Left cardiac atrium (tissue), 4 donors: ENCODE measurements around the gene MVB12A. TPM values are rescaled to one million over a fixed set of nuclear protein-coding genes. Genes with fewer than 3 reads are reported as not detected.

Experiments
- ATAC-seq, 2 donors: fragments of 200-7000 bp; cut with Tn5 transposase; one replicate each; pipeline ENCODE4 v1.9.1; 2020; ENCODE audit warnings: mild to moderate bottlenecking in 2 of 2, moderate library complexity in 2 of 2
- DNase-seq: peaks from one replicate; pipeline ENCODE4 v3.0.0-alpha.2; 2020
- intact Hi-C, 2 donors: fragments of 100-400 bp; cut with DNase I; formaldehyde crosslinking; loops; one replicate each; pipeline versions ENCODE4 v1.14.1 to v1.15.1; 2022 to 2023
- total RNA-seq, 2 donors: library from RNA; stranded (reverse); fragmentation: NEBNext Ultra II Directional; extraction: Animal tissue kit (Norgen Biotek cat#: 25700); gene quantifications; one replicate each; pipeline ENCODE4 v1.2.1, GENCODE V29; 2021
- donor health status: DM: no; HTN: yes; CAD: no.
- donor health status: DM: no; HTN: yes; CAD: no; lungs with severe emphysema.
- donor health status: DM: yes; HTN: yes; CAD: no.
- donor health status: Dilated cardiomyopathy.

MVB12A gene
- total RNA-seq, 2 donors from 2014 or later: 22.6 to 24.8 TPM

GRCh38 chr19:17402982-17403855 is 16.6 kb upstream of the MVB12A start:
- intact Hi-C loops: no loop called here
- ATAC-seq (peak; percentile 17 to 35), DNase-seq (peak; percentile 38)

GRCh38 chr19:17404015-17404414 is 15.8 kb upstream of the MVB12A start:
- DNase-seq (no peak), ATAC-seq (no peak)
- intact Hi-C loops: no loop called here

GRCh38 chr19:17404621-17405249 is 15.1 kb upstream of the MVB12A start:
- no peak for DNase-seq
- no peak for ATAC-seq
- intact Hi-C loops: no loop called here

DNA sequence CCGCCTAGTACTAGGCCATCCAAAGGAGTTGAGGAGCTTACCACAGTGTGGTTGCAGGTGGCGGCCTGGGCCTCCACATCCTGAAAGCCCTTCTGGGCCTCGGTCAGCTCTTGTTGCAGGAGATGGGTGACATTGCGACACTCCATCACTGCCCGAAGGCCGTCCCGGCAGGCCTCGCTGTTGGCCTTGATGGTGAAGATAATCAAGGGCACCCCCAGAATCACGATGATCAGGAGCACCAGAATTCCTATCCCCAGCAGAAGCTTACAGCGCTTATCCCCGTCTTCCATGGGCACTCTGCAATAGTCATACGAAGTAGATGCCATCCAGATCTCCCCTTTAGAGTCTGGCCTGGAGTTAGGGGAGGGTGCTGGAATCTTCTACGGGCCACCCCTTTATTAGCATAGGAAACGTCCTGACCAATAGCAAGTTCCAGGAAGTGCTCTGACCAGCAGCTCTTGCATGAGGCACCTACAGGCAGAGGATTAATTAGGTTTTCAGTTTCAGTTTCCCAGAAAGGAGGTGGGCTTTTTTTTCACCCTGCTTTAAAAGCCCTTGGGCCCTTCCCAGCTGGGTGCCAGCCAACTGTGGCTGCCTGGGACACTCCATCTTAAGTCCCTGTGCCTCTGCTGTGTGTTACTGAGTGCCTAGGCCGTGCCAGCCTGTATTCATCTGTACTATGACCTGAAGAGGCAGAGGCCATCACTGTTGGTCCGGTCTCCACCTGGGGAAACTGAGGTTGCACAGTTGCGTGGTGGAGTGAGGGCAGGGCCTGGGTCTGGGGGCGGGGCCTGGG is 14.4 kb upstream of the MVB12A start, which contains the start of gene BST2:
Gene BST2, minus strand, starts transcription at position 381 of the 796 bp plus-strand sequence. Its CDS starts 55 bp downstream, at position 326.
- intact Hi-C loops: no loop called here
- ATAC-seq (peak; percentile 92 to 93), DNase-seq (peak; percentile 81)

- peak in 1 of 2 donors; percentile 20 for ATAC-seq
- intact Hi-C loops: no loop called here
- DNase-seq: no peak
Measured at GRCh38 chr19:17406046-17406886, 13.6 kb upstream of the MVB12A start.

- DNase-seq: no peak
- intact Hi-C loops: no loop called here
- no peak for ATAC-seq
Measured at GRCh38 chr19:17406887-17407196, 13.0 kb upstream of the MVB12A start.

DNA sequence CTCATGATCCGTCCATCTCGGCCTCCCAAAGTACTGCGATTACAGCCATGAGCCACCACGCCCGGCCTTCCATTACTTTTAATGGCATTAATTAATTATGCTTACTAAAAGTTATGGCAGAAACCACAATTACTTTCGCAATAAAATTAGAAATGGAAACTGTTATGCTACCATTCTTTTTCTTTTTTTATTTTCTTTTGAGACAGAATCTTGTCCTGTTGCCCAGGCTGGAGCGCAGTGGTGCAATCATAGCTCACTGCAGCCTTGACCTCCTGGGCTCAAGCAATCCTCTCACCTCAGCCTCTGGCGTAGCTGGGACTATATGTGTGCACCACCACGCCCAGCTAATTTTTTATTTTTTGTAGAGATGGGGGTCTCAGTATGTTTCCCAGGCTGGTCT is 9.9 kb upstream of the MVB12A start:
- intact Hi-C loops: no loop called here
- ATAC-seq (no peak), DNase-seq (no peak)

DNA sequence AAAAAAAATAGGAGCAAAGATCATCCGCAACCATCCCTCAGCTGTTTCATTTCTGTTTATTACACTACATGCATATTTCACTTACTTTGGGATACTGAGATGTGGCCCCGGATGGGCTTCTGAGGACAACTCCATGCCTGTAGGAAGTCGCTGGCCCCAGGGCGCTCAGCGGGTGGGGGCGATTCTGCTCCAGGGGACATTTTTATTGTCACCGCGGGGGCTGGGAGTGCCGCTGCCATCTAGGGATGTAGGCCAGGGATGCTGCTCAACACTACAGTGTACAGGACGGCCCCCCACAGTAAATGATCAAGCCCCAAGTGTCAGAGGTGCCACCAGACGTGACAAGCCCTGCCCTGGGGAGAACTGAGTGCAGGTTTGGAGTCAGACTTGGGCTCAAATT is 8.0 kb upstream of the MVB12A start:
- DNase-seq (no peak), ATAC-seq (no peak)
- intact Hi-C loops: no loop called here

- intact Hi-C loops: no loop called here
- ATAC-seq: no peak
- no peak for DNase-seq
Measured at GRCh38 chr19:17414097-17414496, 5.8 kb upstream of the MVB12A start.

- intact Hi-C loops: no loop called here
- DNase-seq: no peak
- ATAC-seq: no peak
Measured at GRCh38 chr19:17415121-17415520, 4.7 kb upstream of the MVB12A start.

DNA sequence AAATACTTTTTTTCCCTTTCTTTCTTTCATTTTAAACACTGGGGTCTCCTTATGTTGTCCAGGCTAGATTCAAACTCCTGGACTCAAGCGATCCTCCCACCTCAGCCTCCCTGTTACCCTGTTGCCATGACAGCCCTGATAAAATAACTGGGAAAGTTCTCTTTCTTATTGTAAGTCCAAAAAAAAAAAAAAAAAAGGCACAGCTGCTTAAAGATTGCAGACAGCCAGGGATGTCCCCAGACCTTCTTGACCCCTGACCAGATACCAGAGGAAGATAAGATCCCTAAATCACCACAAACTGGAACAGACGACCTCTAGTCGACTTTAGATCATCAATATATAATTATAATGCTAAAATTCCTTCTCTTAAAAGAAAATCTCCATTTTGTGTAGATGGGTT is 1.1 kb upstream of the MVB12A start:
- no peak for DNase-seq
- intact Hi-C loops: no loop called here
- no peak for ATAC-seq

- DNase-seq (no peak), ATAC-seq (no peak)
- intact Hi-C loops: no loop called here
Measured at GRCh38 chr19:17419154-17419620, 660 bp upstream of the MVB12A start.

- intact Hi-C loops: no loop called here
- ATAC-seq: peak; percentile 10 to 56
- DNase-seq: peak; percentile 53
Measured at GRCh38 chr19:17420475-17420924, 653 bp downstream of the MVB12A start.

GRCh38 chr19:17421942-17422341 is 2.1 kb downstream of the MVB12A start:
- no peak for DNase-seq
- intact Hi-C loops: no loop called here
- no peak for ATAC-seq

DNA sequence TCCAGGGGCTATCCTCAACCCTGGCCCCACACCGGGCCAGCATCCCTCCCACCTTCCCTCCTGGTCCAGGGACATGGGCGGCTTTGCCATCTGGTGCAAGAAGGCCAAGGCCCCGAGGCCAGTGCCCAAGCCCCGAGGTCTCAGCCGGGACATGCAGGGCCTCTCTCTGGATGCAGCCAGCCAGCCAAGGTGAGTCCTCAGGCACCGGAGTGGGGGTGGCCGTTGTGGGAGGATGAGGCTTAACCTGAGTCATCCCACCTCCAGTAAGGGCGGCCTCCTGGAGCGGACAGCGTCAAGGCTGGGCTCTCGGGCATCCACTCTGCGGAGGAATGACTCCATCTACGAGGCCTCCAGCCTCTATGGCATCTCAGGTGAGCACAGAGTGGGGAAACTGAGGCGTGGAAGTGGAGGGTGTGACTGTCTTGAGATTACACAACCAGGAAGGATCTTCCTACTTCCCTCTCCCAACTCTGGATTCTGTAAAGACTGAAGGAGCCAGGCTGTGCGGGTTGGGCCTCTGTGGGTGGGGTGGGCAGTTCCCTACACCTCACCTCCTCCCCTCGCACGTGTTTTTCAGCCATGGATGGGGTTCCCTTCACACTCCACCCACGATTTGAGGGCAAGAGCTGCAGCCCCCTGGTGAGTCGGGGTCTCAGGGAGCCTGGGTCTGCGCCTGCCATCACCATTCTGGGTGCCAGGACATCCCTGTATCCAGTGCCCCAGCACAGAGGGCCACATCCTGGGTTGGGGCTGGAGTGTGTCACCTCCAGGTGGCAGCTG is 3.8 kb downstream of the MVB12A start:
- DNase-seq (no peak), ATAC-seq (no peak)
- intact Hi-C loops: no loop called here

DNA sequence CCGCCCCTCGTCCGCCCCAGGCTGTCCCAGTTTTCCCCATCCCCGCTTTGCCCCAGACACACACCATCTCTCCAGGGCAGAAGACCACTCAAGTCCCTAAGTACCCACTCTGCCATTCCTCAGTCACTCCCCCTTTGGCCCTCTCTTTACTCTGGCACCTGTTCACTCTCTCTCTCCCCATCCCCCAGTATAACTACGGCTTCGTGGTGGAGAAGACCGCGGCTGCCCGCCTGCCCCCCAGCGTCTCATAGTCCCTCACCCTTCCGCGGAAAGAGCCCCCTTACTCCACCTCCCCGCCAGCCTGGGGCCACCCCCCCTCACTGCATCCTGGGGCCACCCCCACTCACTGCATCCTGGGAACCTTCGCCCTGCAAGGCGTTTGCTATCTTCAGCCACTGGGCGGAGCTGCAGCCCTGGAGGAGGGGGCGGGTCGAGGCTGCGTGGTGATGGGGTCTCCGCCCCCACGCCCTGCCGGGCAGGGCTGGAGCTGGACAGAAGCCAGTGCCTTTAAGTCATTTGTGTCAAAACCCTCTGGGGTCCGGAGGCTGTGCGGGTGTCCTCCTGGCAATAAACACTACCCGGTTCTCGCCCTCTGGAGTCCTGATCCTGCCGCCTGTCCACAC is 5.0 kb downstream of the MVB12A start:
- DNase-seq (peak; percentile 42), ATAC-seq (peak; percentile 43 to 62)
- intact Hi-C loops: no loop called here

GRCh38 chr19:17429641-17430113 is 9.8 kb downstream of the MVB12A start:
- intact Hi-C loops: loop anchor here in 1 of 2 donors (10.0 kb wide), 1 partner anchor 155 kb away; no protein-coding TSS in a partner anchor
- ATAC-seq (no peak), DNase-seq (no peak)
